H1 (cell line): ENCODE data around the gene HIVEP3. TPM values are rescaled to one million over a fixed set of nuclear protein-coding genes. Genes with fewer than 3 reads are reported as not detected.

ENCODE experiments used
- CTCF ChIA-PET: fragments of 300-600 bp; sonication (Branson Sonifier 250); formaldehyde crosslinking; loops from one replicate; lab custom pipeline; 2021; ENCODE audit not compliant: partially characterized antibody; lab: Charles Lee
- POLR2A ChIA-PET: fragments of 300-600 bp; sonication (Branson Sonifier 250); formaldehyde crosslinking; loops from one replicate; lab custom pipeline; 2021; ENCODE audit warnings: inconsistent platforms; ENCODE audit not compliant: partially characterized antibody; lab: Charles Lee
- DNase-seq, 2 experiments: peaks; one replicate each; pipeline versions ENCODE4 v3.0.0 to v3.0.0-alpha.2; 2010 to 2022; ENCODE audit warnings: low spot score in 2 of 2, low read depth in 1 of 2, mixed read lengths in 1 of 2
- FAIRE-seq: peaks from 2 replicates; lab custom pipeline; 2011; peaks lifted over from hg19 to GRCh38; lab: Jason Lieb, UNC
- H2AFZ ChIP-seq: 2 replicates; pipeline ENCODE4 v1.8.1; 2012; ENCODE audit warnings: low read length, inconsistent platforms
- H2AK5ac ChIP-seq: 2 replicates; pipeline ENCODE4 v1.6.1; 2013; ENCODE audit warnings: low read depth, low read length
- H2BK120ac ChIP-seq: replicated peaks from 2 replicates; pipeline ENCODE3; 2013; ENCODE audit warnings: low read depth, low read length, inconsistent platforms
- H2BK12ac ChIP-seq: 2 replicates; pipeline ENCODE4 v1.6.1; 2013; ENCODE audit warnings: low read depth, low read length
- H2BK15ac ChIP-seq: 2 replicates; pipeline ENCODE4 v1.6.1; 2013; ENCODE audit warnings: low read length
- H2BK20ac ChIP-seq: 2 replicates; pipeline ENCODE4 v1.6.1; 2013; ENCODE audit warnings: low read length
- H2BK5ac ChIP-seq: 2 replicates; pipeline ENCODE4 v1.6.1; 2013; ENCODE audit warnings: low read depth, low read length
- H3K14ac ChIP-seq: 2 replicates; pipeline ENCODE4 v1.6.1; 2013; ENCODE audit warnings: inconsistent platforms; ENCODE audit not compliant: insufficient read length
- H3K18ac ChIP-seq: 2 replicates; pipeline ENCODE4 v1.6.1; 2013; ENCODE audit warnings: low read length; ENCODE audit errors: extremely low read depth
- H3K23ac ChIP-seq: 2 replicates; pipeline ENCODE4 v1.6.1; 2013; ENCODE audit warnings: inconsistent platforms; ENCODE audit not compliant: insufficient read length
- H3K23me2 ChIP-seq: 2 replicates; pipeline ENCODE4 v1.6.1; 2013; ENCODE audit warnings: low read depth, low read length
- H3K27ac ChIP-seq: 2 replicates; pipeline ENCODE4 v1.6.1; 2011; ENCODE audit warnings: low read depth, low read length, inconsistent platforms
- H3K27me3 ChIP-seq, 4 experiments: replicated peaks in 1 of 4; 1 replicate in 1 of 4; 2 replicates in 3 of 4; pipeline versions ENCODE4 v1.6.1 to v1.8.1; 2011 to 2013; ENCODE audit warnings: low read length in 3 of 4, mild to moderate bottlenecking in 3 of 4, inconsistent platforms in 2 of 4, mixed read lengths in 2 of 4, moderate library complexity in 1 of 4; ENCODE audit not compliant: control insufficient read depth in 3 of 4, insufficient read depth in 3 of 4; ENCODE audit errors: extremely low read depth in 1 of 4
- H3K36me3 ChIP-seq, 4 experiments: 2 replicates each; pipeline versions ENCODE4 v1.6.1 to v1.8.1; 2011 to 2013; ENCODE audit warnings: mild to moderate bottlenecking in 4 of 4, low read length in 3 of 4, moderate library complexity in 2 of 4, control low read depth in 1 of 4, inconsistent platforms in 1 of 4; ENCODE audit not compliant: insufficient read depth in 4 of 4, control insufficient read depth in 2 of 4
- H3K4ac ChIP-seq: replicated peaks from 2 replicates; pipeline ENCODE3; 2013; ENCODE audit warnings: low read length, low read depth, mixed read lengths, inconsistent platforms; ENCODE audit not compliant: insufficient read length
- H3K4me1 ChIP-seq, 4 experiments: replicated peaks in 1 of 4; 1 replicate in 1 of 4; 2 replicates in 3 of 4; pipeline versions ENCODE4 v1.6.1 to v1.8.1; 2011 to 2013; ENCODE audit warnings: low read length in 3 of 4, inconsistent platforms in 2 of 4, mixed read lengths in 1 of 4; ENCODE audit not compliant: insufficient read depth in 4 of 4, control insufficient read depth in 3 of 4
- H3K4me2 ChIP-seq, 2 experiments: 2 replicates each; pipeline versions ENCODE4 v1.6.1 to v1.8.1; 2011 to 2013; ENCODE audit warnings: low read depth in 2 of 2, low read length in 2 of 2, control low read depth in 1 of 2, inconsistent platforms in 1 of 2, mild to moderate bottlenecking in 1 of 2; ENCODE audit not compliant: insufficient read depth in 1 of 2
- H3K4me3 ChIP-seq, 4 experiments: fragments of 200-600, 300-600 bp in 1 of 4; sonication (generic), shearing (Covaris generic), sonication (Bioruptor Twin) in 1 of 4; 2 replicates each; pipeline versions ENCODE4 v1.5.1 to v1.8.1; 2011 to 2016; ENCODE audit warnings: low read length in 4 of 4, low read depth in 3 of 4, control low read depth in 2 of 4, inconsistent platforms in 2 of 4, mild to moderate bottlenecking in 2 of 4, mixed read lengths in 1 of 4, moderate library complexity in 1 of 4; ENCODE audit not compliant: insufficient read depth in 2 of 4; ENCODE audit errors: extremely low read depth in 1 of 4
- H3K56ac ChIP-seq: replicated peaks from 2 replicates; pipeline ENCODE3; 2013; ENCODE audit warnings: low read depth, mild to moderate bottlenecking, mixed read lengths, low read length, inconsistent platforms; ENCODE audit not compliant: insufficient read length
- H3K79me1 ChIP-seq: 2 replicates; pipeline ENCODE4 v1.6.1; 2013; ENCODE audit warnings: low read depth, low read length, control low read depth
- H3K79me2 ChIP-seq, 2 experiments: 2 replicates each; pipeline versions ENCODE4 v1.6.1 to v1.8.1; 2012 to 2013; ENCODE audit warnings: low read length in 2 of 2, mild to moderate bottlenecking in 2 of 2, inconsistent platforms in 1 of 2; ENCODE audit not compliant: insufficient read depth in 2 of 2, control insufficient read depth in 1 of 2
- H3K9ac ChIP-seq, 4 experiments: replicated peaks in 1 of 4; 1 replicate in 1 of 4; 2 replicates in 3 of 4; pipeline versions ENCODE4 v1.6.1 to v1.8.1; 2011 to 2013; ENCODE audit warnings: low read depth in 3 of 4, low read length in 3 of 4, control low read depth in 2 of 4, mild to moderate bottlenecking in 2 of 4, moderate library complexity in 2 of 4, inconsistent platforms in 1 of 4; ENCODE audit errors: extremely low read depth in 1 of 4
- H3K9me3 ChIP-seq, 2 experiments: 2 replicates each; pipeline versions ENCODE4 v1.6.1 to v1.8.1; 2012 to 2013; ENCODE audit warnings: mild to moderate bottlenecking in 2 of 2, moderate library complexity in 2 of 2, control low read depth in 1 of 2, inconsistent platforms in 1 of 2, low read depth in 1 of 2, low read length in 1 of 2, mixed read lengths in 1 of 2; ENCODE audit not compliant: insufficient read depth in 2 of 2
- H4K20me1 ChIP-seq, 2 experiments: replicated peaks in 1 of 2; 2 replicates each; pipeline versions ENCODE3 to v1.8.1; 2011 to 2013; ENCODE audit warnings: inconsistent platforms in 2 of 2, low read length in 2 of 2, mild to moderate bottlenecking in 1 of 2; ENCODE audit not compliant: insufficient read depth in 2 of 2, control insufficient read depth in 1 of 2
- H4K5ac ChIP-seq: 2 replicates; pipeline ENCODE4 v1.6.1; 2013; ENCODE audit warnings: low read length, low read depth, mixed read lengths, inconsistent platforms; ENCODE audit not compliant: insufficient read length
- H4K8ac ChIP-seq: 2 replicates; pipeline ENCODE4 v1.8.0; 2013; ENCODE audit warnings: mild to moderate bottlenecking, moderate library complexity, low read length, inconsistent platforms; ENCODE audit not compliant: insufficient read depth; ENCODE audit errors: extremely low read depth
- H4K91ac ChIP-seq: replicated peaks from 2 replicates; pipeline ENCODE3; 2013; ENCODE audit warnings: low read length, mixed read lengths, inconsistent platforms; ENCODE audit not compliant: insufficient read length
- CREB1 ChIP-seq: IDR thresholded peaks from 2 replicates; pipeline ENCODE4 v1.6.1; 2012; ENCODE audit warnings: inconsistent platforms
- JUN ChIP-seq: IDR thresholded peaks from 2 replicates; pipeline ENCODE4 v1.6.1; 2011; ENCODE audit warnings: low read depth, mild to moderate bottlenecking, improper control_type of control experiment, low read length
- NANOG ChIP-seq: IDR thresholded peaks from 2 replicates; pipeline ENCODE4 v1.6.1; 2011; ENCODE audit warnings: low read length, low read depth, mild to moderate bottlenecking, inconsistent platforms; ENCODE audit not compliant: insufficient read depth, poor library complexity, severe bottlenecking
- POU5F1 ChIP-seq: IDR thresholded peaks from 2 replicates; pipeline ENCODE4 v1.6.1; 2011; ENCODE audit warnings: low read depth, mild to moderate bottlenecking, low read length, moderate library complexity
- RNF2 ChIP-seq: fragments of 200-900, 300-1000 bp; sonication (generic); IDR thresholded peaks from 2 replicates; pipeline ENCODE4 v1.7.1; 2016; ENCODE audit warnings: borderline replicate concordance, low read depth, mild to moderate bottlenecking, antibody characterized with exemption, low read length; ENCODE audit not compliant: poor library complexity, severe bottlenecking; ENCODE audit errors: missing control alignments
- ZNF274 ChIP-seq: IDR thresholded peaks from 2 replicates; pipeline ENCODE4 v1.7.0; 2012; ENCODE audit warnings: low read length, borderline replicate concordance; ENCODE audit errors: extremely low read depth
- WGBS, 2 experiments: shearing (Covaris generic) in 1 of 2; methylation state at CpG; one replicate each; pipeline versions ENCODE4 v1.1.6 to v1.1.7; 2013 to 2015; ENCODE audit warnings: low lambda C conversion rate in 2 of 2, mixed read lengths in 2 of 2, inconsistent platforms in 1 of 2, low coverage in 1 of 2, missing lambda C conversion rate in 1 of 2; ENCODE audit not compliant: insufficient replicate concordance in 2 of 2, insufficient coverage in 1 of 2, insufficient read length in 1 of 2; ENCODE audit errors: extremely low coverage in 1 of 2, missing lambda C conversion rate in 1 of 2; 5-methylcytosine and 5-hydroxymethylcytosine counted together
- polyA plus RNA-seq, 7 experiments: library from polyadenylated mRNA; depleted of rRNA in 3 of 7; stranded (reverse) in 5 of 7; unstranded in 2 of 7; fragments of >200 nt in 5 of 7; fragments of 200-250 nt in 2 of 7; gene quantifications; 1 replicate in 5 of 7; 2 replicates in 1 of 7; 4 replicates in 1 of 7; pipeline versions ENCODE4 v1.2.1 to v1.2.3, GENCODE V29; 2011 to 2013; ENCODE audit warnings: missing spikeins in 2 of 7, mixed read lengths in 2 of 7
- total RNA-seq: library from RNA; stranded (reverse); fragmentation: NEBNext Ultra II Directional; extraction: Animal tissue kit (Norgen Biotek cat#: 25700); gene quantifications from 2 replicates; pipeline ENCODE4 v1.2.1, GENCODE V29; 2021

HIVEP3 gene
- total and polyA plus RNA-seq, 2 of the 8 experiments (the other 6 are each of a cell fraction or from before 2014, with no cell fraction given): 0.24 to 0.69 TPM

DNA sequence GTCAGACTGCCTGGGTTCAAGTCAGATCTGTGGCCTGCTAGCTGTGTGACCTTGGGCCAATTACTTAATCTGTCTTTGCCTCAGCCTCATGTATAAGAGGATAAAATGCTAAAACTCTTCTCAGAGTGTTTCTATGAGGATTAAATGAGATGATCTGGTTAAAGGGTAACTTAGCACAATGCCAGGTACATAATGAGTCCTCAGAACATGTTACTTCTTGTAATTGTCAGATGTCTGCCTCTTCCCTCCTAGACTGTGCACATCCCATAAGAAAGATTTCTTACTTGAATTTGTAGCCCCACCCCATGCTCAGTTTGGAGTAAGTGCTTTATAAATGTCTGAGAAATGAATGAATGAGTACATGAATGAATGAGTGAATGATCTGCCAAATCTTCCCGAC is 34.6 kb upstream of the HIVEP3 start:
- Histone ChIP-seq H3K4me1 (peaks cover 2 to 8% (median 5%) of the 10 kb centered on the region in 4 experiments; a peak in 5 of 7 replicates), H2BK12ac (no peak overlapping the region)
- TF ChIP-seq CREB1 (no peak), NANOG (no peak), RNF2 (no peak), ZNF274 (no peak), JUN (no peak), POU5F1 (no peak)

More for the DNA sequence above, 34.6 kb upstream of the HIVEP3 start:
- no peaks in the 10 kb centered on the region for H4K20me1 ChIP-seq
- WGBS, 2 experiments: 88% methylated on average over 1 of the region's 1 CpG; no CpG with 5 or more reads in 1 of the 2 experiments
- no peak overlapping the region for H2AK5ac ChIP-seq
- no peak overlapping the region for H4K5ac ChIP-seq
- H3K79me1 ChIP-seq: no peaks in the 10 kb centered on the region
- no peak overlapping the region for H3K23ac ChIP-seq
- H3K18ac ChIP-seq: no peak overlapping the region
- no peaks in the 10 kb centered on the region for H3K23me2 ChIP-seq
- no peak overlapping the region for H2BK5ac ChIP-seq
- no peak overlapping the region for H2AFZ ChIP-seq
- no peak overlapping the region for H3K4me2 ChIP-seq
- H3K14ac ChIP-seq: no peak overlapping the region
- H3K9me3 ChIP-seq: 0 out of 4 replicates have a peak, but pooled peaks cover 0 to 6% of the 10 kb centered on the region in 2 experiments
- no peak overlapping the region for H3K9ac ChIP-seq
- H2BK15ac ChIP-seq: no peak overlapping the region
- POLR2A ChIA-PET: no interaction called here
- H3K36me3 ChIP-seq: no peaks in the 10 kb centered on the region
- no peak overlapping the region for H3K4me3 ChIP-seq
- FAIRE-seq (no peak), DNase-seq (no peak)
- H3K56ac ChIP-seq: no peak overlapping the region
- no peak overlapping the region for H2BK120ac ChIP-seq
- H3K4ac ChIP-seq: no peak overlapping the region
- no peaks in the 10 kb centered on the region for H3K79me2 ChIP-seq
- H4K91ac ChIP-seq: no peak overlapping the region
- CTCF ChIA-PET: no interaction called here
- H3K27me3 ChIP-seq: peaks cover 0 to 2% (median 0%) of the 10 kb centered on the region in 4 experiments; a peak in 1 of 7 replicates
- no peak overlapping the region for H4K8ac ChIP-seq
- H2BK20ac ChIP-seq: no peak overlapping the region
- H3K27ac ChIP-seq: no peak overlapping the region
